IMR-90 (cell line): ENCODE data around the gene CARD14. TPM values are rescaled to one million over a fixed set of nuclear protein-coding genes. Genes with fewer than 3 reads are reported as not detected.

Source experiments
- ATAC-seq: fragments of 200-7000 bp; cut with Tn5 transposase; 2 replicates; pipeline ENCODE4 v1.9.1; 2020; ENCODE audit warnings: low read depth, mild to moderate bottlenecking, moderate library complexity
- BruUV-seq: library from RNA; stranded (reverse); fragments of 400-500 nt; replicated peaks from 2 replicates; lab custom pipeline; 2021; lab: Mats Ljungman, UMichigan
- CTCF ChIA-PET: fragments of 300-600 bp; formaldehyde crosslinking; extraction: SDS; loops from one replicate; lab custom pipeline; 2021; ENCODE audit warnings: antibody characterized with exemption; lab: Yijun Ruan, JAX
- POLR2A ChIA-PET: fragments of 300-600 bp; sonication (Branson Sonifier 250); formaldehyde crosslinking; loops from one replicate; lab custom pipeline; 2022; ENCODE audit warnings: antibody characterized with exemption; ENCODE audit not compliant: unreplicated experiment; lab: Charles Lee
- DNase-seq: peaks from one replicate; pipeline ENCODE4 v3.0.0; 2013
- H2AFZ ChIP-seq: replicated peaks from 2 replicates; pipeline ENCODE3; 2013; ENCODE audit warnings: low read length, mild to moderate bottlenecking; ENCODE audit not compliant: poor library complexity
- H2AK5ac ChIP-seq: 2 replicates; pipeline ENCODE4 v1.6.1; 2013; ENCODE audit warnings: low read depth, low read length, inconsistent platforms
- H2AK9ac ChIP-seq: replicated peaks from 2 replicates; pipeline ENCODE3; 2013; ENCODE audit warnings: mild to moderate bottlenecking, low read depth, low read length, moderate library complexity; ENCODE audit not compliant: poor library complexity
- H2BK120ac ChIP-seq: 2 replicates; pipeline ENCODE4 v1.6.1; 2013; ENCODE audit warnings: low read depth, low read length, inconsistent platforms
- H2BK15ac ChIP-seq: 3 replicates; pipeline ENCODE4 v1.6.1; 2013; ENCODE audit warnings: low read depth, low read length, inconsistent platforms
- H2BK20ac ChIP-seq: 2 replicates; pipeline ENCODE4 v1.6.1; 2013; ENCODE audit warnings: low read depth, mild to moderate bottlenecking, inconsistent platforms, low read length, moderate library complexity
- H2BK5ac ChIP-seq: 2 replicates; pipeline ENCODE4 v1.6.1; 2013; ENCODE audit warnings: mild to moderate bottlenecking, low read depth, low read length, inconsistent platforms; ENCODE audit not compliant: poor library complexity, severe bottlenecking
- H3K14ac ChIP-seq: replicated peaks from 2 replicates; pipeline ENCODE4 v1.6.1; 2013; ENCODE audit warnings: low read depth, low read length, inconsistent platforms
- H3K18ac ChIP-seq: 2 replicates; pipeline ENCODE4 v1.6.1; 2013; ENCODE audit warnings: low read depth, low read length, control low read depth
- H3K23ac ChIP-seq: 2 replicates; pipeline ENCODE4 v1.6.1; 2013; ENCODE audit warnings: low read depth, low read length, inconsistent platforms
- H3K27ac ChIP-seq: 2 replicates; pipeline ENCODE4 v1.5.1; 2013; ENCODE audit warnings: mild to moderate bottlenecking, control low read depth, low read length; ENCODE audit not compliant: insufficient read depth
- H3K27me3 ChIP-seq: 2 replicates; pipeline ENCODE4 v1.6.1; 2013; ENCODE audit warnings: low read length; ENCODE audit not compliant: control insufficient read depth, insufficient read depth
- H3K36me3 ChIP-seq: 2 replicates; pipeline ENCODE4 v1.6.1; 2013; ENCODE audit warnings: low read length, mixed read lengths; ENCODE audit not compliant: control insufficient read depth, insufficient read depth
- H3K4ac ChIP-seq: 2 replicates; pipeline ENCODE4 v1.6.1; 2013; ENCODE audit warnings: low read depth, low read length, inconsistent platforms
- H3K4me1 ChIP-seq: 2 replicates; pipeline ENCODE4 v1.6.1; 2013; ENCODE audit warnings: low read length, mixed read lengths; ENCODE audit not compliant: control insufficient read depth, insufficient read depth
- H3K4me2 ChIP-seq: 2 replicates; pipeline ENCODE4 v1.6.1; 2013; ENCODE audit warnings: low read depth, mild to moderate bottlenecking, control low read depth, low read length, moderate library complexity
- H3K4me3 ChIP-seq: 2 replicates; pipeline ENCODE4 v1.5.1; 2013; ENCODE audit warnings: low read depth, mild to moderate bottlenecking, control low read depth, low read length, moderate library complexity; ENCODE audit not compliant: insufficient read depth
- H3K56ac ChIP-seq: 2 replicates; pipeline ENCODE4 v1.6.1; 2013; ENCODE audit warnings: low read length, inconsistent platforms; ENCODE audit not compliant: insufficient read depth; ENCODE audit errors: extremely low read depth
- H3K79me1 ChIP-seq, 2 experiments: 2 replicates each; pipeline ENCODE4 v1.6.1; 2013; ENCODE audit warnings: low read length in 2 of 2, inconsistent platforms in 1 of 2, low read depth in 1 of 2
- H3K9ac ChIP-seq: 2 replicates; pipeline ENCODE4 v1.6.1; 2013; ENCODE audit warnings: low read depth, low read length, control low read depth
- H3K9me1 ChIP-seq: 2 replicates; pipeline ENCODE4 v1.6.1; 2013; ENCODE audit warnings: low read length, inconsistent platforms; ENCODE audit not compliant: insufficient read depth
- H3K9me3 ChIP-seq: 2 replicates; pipeline ENCODE4 v1.6.1; 2013; ENCODE audit warnings: low read length; ENCODE audit not compliant: control insufficient read depth, insufficient read depth
- H4K20me1 ChIP-seq: 2 replicates; pipeline ENCODE4 v1.6.1; 2013; ENCODE audit warnings: low read length, inconsistent platforms; ENCODE audit not compliant: insufficient read depth
- H4K5ac ChIP-seq: 2 replicates; pipeline ENCODE4 v1.6.1; 2013; ENCODE audit warnings: mild to moderate bottlenecking, low read depth, low read length, control low read depth
- H4K8ac ChIP-seq, 2 experiments: 2 replicates each; pipeline ENCODE4 v1.6.1; 2013; ENCODE audit warnings: low read depth in 2 of 2, low read length in 2 of 2, control low read depth in 1 of 2, inconsistent platforms in 1 of 2
- H4K91ac ChIP-seq: 2 replicates; pipeline ENCODE4 v1.6.1; 2013; ENCODE audit warnings: low read depth, low read length, inconsistent platforms; ENCODE audit not compliant: insufficient read depth
- BHLHE40 ChIP-seq: fragments of 150-350 bp; IDR thresholded peaks from 2 replicates; pipeline ENCODE4 v1.6.1; 2016; ENCODE audit warnings: mild to moderate bottlenecking, low read depth, low read length
- CEBPB ChIP-seq: IDR thresholded peaks from 2 replicates; pipeline ENCODE4 v1.6.1; 2012; ENCODE audit warnings: low read depth, low read length, improper control_type of control experiment
- ELK1 ChIP-seq: fragments of 150-350 bp; IDR thresholded peaks from 2 replicates; pipeline ENCODE4 v1.6.1; 2016; ENCODE audit warnings: low read depth, mild to moderate bottlenecking, low read length, moderate library complexity, borderline replicate concordance
- MAFK ChIP-seq: IDR thresholded peaks from 2 replicates; pipeline ENCODE4 v1.6.1; 2012; ENCODE audit warnings: low read depth, low read length, improper control_type of control experiment
- NFE2L2 ChIP-seq: fragments of 150-350 bp; IDR thresholded peaks from 2 replicates; pipeline ENCODE4 v1.6.1; 2016; ENCODE audit warnings: low read depth, mild to moderate bottlenecking, low read length
- POLR2A ChIP-seq: IDR thresholded peaks from 2 replicates; pipeline ENCODE4 v1.6.1; 2012; ENCODE audit warnings: mild to moderate bottlenecking, low read depth, low read length
- RAD21 ChIP-seq: IDR thresholded peaks from 2 replicates; pipeline ENCODE4 v1.6.1; 2012; ENCODE audit warnings: low read length, improper control_type of control experiment
- SMC3 ChIP-seq: fragments of 150-350 bp; IDR thresholded peaks from 2 replicates; pipeline ENCODE4 v1.6.1; 2016; ENCODE audit warnings: low read depth, mild to moderate bottlenecking, antibody characterized with exemption, low read length, moderate library complexity
- USF2 ChIP-seq: fragments of 150-350 bp; IDR thresholded peaks from 2 replicates; pipeline ENCODE4 v1.6.1; 2017; ENCODE audit warnings: mild to moderate bottlenecking, antibody characterized with exemption, low read length, low read depth
- WGBS, 2 experiments: methylation state at CpG; one replicate each; pipeline versions ENCODE4 v1.1.5 to v1.1.7; 2013; ENCODE audit warnings: missing lambda C conversion rate in 2 of 2; ENCODE audit not compliant: insufficient read length in 1 of 2; ENCODE audit errors: extremely low coverage in 2 of 2; 5-methylcytosine and 5-hydroxymethylcytosine counted together
- dilution Hi-C: fragments of 300-500 bp; cut with HindIII; formaldehyde crosslinking; loops from one replicate; pipeline ENCODE4 v1.14.3; 2018; ENCODE audit warnings: low sequenced_read_pairs; ENCODE audit not compliant: unreplicated experiment
- in situ Hi-C: fragments of 300-500 bp; cut with MboI; formaldehyde crosslinking; loops from 3 replicates; pipeline ENCODE4 v1.14.3; 2019; ENCODE audit warnings: low sequenced_read_pairs, inconsistent platforms, mixed read lengths
- intact Hi-C: fragments of 100-400 bp; cut with micrococcal nuclease; formaldehyde crosslinking; loops from 2 replicates; pipeline ENCODE4 v1.10.0; 2022
- polyA plus RNA-seq, 3 experiments: library from polyadenylated mRNA; depleted of rRNA; stranded (reverse); fragments of >200 nt; gene quantifications; 2 replicates each; pipeline ENCODE4 v1.2.3, GENCODE V29; 2012; ENCODE audit warnings: low replicate concordance in 1 of 3
- total RNA-seq: library from RNA; depleted of rRNA; stranded (reverse); fragments of >200 nt; gene quantifications from 2 replicates; pipeline ENCODE4 v1.2.3, GENCODE V29; 2012

Gene CARD14
- total and polyA plus RNA-seq, 2 of the 4 experiments (the other 2 are of a cell fraction) = not detected

- BruUV-seq = no TSS peak
- Histone ChIP-seq H2BK120ac (no peak overlapping the region), H3K27ac (no peak overlapping the region), H2BK20ac (no peak overlapping the region), H3K27me3 (no peaks in the 10 kb centered on the region), H3K4me1 (no peaks in the 10 kb centered on the region; the same call in 1 of the 2 replicates), H3K14ac (no peak overlapping the region), H3K4me3 (no peak overlapping the region), H3K9me1 (0 out of 2 replicates have a peak, but pooled peaks cover 6% of the 10 kb centered on the region), H2BK5ac (no peak overlapping the region), H4K91ac (no peak overlapping the region), H3K23ac (no peak overlapping the region), H3K79me1 (no peaks in the 10 kb centered on the region), H3K4me2 (no peak overlapping the region), H3K4ac (no peak overlapping the region), H2BK15ac (no peak overlapping the region), H2AFZ (no peak overlapping the region), H3K18ac (no peak overlapping the region), H3K36me3 (peaks cover 48% of the 10 kb centered on the region), H3K56ac (no peak overlapping the region), H4K5ac (no peak overlapping the region), H2AK5ac (no peak overlapping the region), H2AK9ac (peak overlapping the region; percentile 65), H3K9me3 (no peaks in the 10 kb centered on the region), H4K8ac (no peak overlapping the region), H4K20me1 (no peaks in the 10 kb centered on the region), H3K9ac (no peak overlapping the region)
- POLR2A ChIA-PET = no interaction called here
- no peak for ATAC-seq
- WGBS, 2 experiments = 90% methylated on average over 16 of the region's 26 CpGs; no CpG with 5 or more reads in 1 of the 2 experiments
- in situ Hi-C loops = no loop called here
- no peak for DNase-seq
- no peak for TF ChIP-seq NFE2L2
- no peak for TF ChIP-seq SMC3
- TF ChIP-seq BHLHE40 = no peak
- no peak for TF ChIP-seq POLR2A
- no peak for TF ChIP-seq USF2
- TF ChIP-seq MAFK = no peak
- no peak for TF ChIP-seq RAD21
- no peak for TF ChIP-seq CEBPB
- TF ChIP-seq ELK1 = no peak
- CTCF ChIA-PET = no interaction called here
- intact Hi-C loops = no loop called here
- dilution Hi-C loops = no loop called here
Observed at GRCh38 chr17:80248894-80249710, 79.3 kb downstream of the CARD14 start.
